ENCODE results near the gene MAFG.

The MAFG gene

DNA sequence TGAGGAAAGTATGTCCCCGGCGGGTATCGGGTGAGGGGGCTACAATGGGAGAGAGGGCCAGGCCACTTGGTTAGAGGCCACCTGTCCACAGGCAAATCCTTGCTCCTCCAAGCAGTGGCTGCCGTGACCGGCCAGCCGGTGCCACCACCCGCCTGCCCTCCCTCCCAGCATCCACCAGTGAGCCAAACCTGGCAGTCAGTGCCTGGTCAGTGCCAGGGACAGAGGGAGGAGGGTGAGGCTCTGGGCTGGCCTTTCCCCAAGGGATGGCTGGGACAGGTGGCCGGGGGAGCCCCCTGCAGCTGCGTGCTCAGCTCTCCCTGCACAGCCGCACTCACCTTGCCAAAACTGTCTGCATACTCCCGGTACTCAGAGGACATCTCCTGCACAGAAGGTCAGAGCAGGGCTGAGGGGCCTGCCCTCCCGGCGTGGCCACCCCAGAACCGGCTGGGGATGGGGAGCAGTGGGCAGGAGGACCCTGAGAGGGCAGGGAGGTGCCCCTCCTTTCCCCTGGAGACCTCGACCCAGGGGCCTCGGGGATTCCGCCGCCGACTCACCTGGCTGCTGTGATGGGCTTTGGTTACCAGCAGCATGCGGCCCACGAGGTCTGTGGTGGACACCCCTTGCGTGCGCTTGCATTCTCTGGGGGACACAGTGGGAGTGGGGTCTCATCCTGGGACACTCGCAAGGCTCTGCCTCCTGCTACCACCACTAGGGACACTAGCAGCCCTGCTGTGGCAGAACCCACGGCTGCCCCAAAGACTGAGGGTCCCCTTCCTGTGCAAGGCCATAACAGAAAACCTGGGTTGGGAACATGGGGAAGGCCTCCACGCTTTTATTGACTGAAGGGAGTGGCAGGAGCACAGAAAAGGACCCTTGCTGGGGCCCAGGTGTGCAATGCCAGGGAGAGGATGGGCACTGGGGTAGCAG is 20.1 kb downstream of the MAFG start:
- Histone ChIP-seq H3K79me2 (ENCODE audit: insufficient read depth, low read length) (peaks cover 4% of the 10 kb centered on the region; the same call in 1 of the 2 replicates), H3K4me3 (ENCODE audit: insufficient read depth, low read length, poor library complexity, severe bottlenecking) (no peak overlapping the region), H3K27ac (ENCODE audit: low read depth, low read length) (no peak overlapping the region), H3K36me3 (ENCODE audit: low read length) (no peaks in the 10 kb centered on the region), H3F3A (ENCODE audit: insufficient read depth) (peaks cover 5% of the 10 kb centered on the region; the same call in 1 of the 2 replicates), H2AFZ (ENCODE audit: low read depth, low read length, severe bottlenecking) (no peak overlapping the region), H4K20me1 (ENCODE audit: low read depth, low read length) (no peaks in the 10 kb centered on the region), H3K4me2 (ENCODE audit: low read depth, low read length, poor library complexity, severe bottlenecking) (no peak overlapping the region), H3K9me2 (replicated peaks; ENCODE audit: insufficient read depth, low read length) (no peaks in the 10 kb centered on the region), H3K27me3 (ENCODE audit: low read length) (no peaks in the 10 kb centered on the region), H3K9me3 (ENCODE audit: insufficient read depth, low read length) (no peaks in the 10 kb centered on the region), H3K9ac (ENCODE audit: low read length) (no peak overlapping the region)
- TF ChIP-seq, protein P1, sequence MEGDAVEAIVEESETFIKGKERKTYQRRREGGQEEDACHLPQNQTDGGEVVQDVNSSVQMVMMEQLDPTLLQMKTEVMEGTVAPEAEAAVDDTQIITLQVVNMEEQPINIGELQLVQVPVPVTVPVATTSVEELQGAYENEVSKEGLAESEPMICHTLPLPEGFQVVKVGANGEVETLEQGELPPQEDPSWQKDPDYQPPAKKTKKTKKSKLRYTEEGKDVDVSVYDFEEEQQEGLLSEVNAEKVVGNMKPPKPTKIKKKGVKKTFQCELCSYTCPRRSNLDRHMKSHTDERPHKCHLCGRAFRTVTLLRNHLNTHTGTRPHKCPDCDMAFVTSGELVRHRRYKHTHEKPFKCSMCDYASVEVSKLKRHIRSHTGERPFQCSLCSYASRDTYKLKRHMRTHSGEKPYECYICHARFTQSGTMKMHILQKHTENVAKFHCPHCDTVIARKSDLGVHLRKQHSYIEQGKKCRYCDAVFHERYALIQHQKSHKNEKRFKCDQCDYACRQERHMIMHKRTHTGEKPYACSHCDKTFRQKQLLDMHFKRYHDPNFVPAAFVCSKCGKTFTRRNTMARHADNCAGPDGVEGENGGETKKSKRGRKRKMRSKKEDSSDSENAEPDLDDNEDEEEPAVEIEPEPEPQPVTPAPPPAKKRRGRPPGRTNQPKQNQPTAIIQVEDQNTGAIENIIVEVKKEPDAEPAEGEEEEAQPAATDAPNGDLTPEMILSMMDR (IDR thresholded peaks at IDR 0.05; ENCODE audit: insufficient read depth, low read length, poor library complexity, severe bottlenecking), result no peak
- no peak for TF ChIP-seq EZH2phosphoT487 (conservative IDR thresholded peaks at IDR 0.05; ENCODE audit: low read length)

DNA sequence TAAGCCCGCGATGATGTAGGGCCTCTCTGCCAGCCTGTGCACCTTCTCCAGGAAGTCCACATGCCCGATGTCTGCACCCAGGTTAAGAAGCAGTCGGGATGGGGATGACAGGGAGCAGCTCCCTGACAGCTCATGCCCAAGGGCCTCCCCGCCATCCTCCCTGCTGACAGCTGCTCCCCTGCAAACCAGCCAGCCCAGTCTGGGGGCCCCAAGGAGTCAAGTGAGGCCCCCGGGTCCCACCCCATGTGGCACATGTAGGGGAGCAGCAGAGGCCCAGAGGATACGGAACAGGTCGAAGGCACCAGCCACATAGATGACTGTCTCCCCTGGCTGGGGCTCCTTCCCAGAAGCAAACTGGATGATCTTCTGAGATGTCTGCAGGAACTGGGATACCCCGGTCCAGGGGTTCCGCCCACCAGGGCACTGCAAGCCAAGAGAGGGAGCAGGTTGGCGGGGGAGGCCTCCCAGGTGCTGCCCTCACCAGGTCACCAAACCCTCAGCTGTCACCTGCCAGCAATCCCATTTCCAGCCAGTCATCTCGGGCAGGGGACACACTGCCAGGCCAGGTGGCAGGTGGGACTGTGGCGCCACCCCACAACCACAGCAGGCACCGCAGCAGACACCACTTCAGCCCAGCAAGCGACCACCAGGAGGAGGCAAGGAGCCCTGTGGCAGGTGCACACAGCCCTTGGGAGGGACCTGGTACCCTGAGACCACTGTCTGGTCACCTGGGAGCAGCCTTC is 20.9 kb downstream of the MAFG start:
- Histone ChIP-seq H3F3A (ENCODE audit: insufficient read depth) (peaks cover under 1% of the 10 kb centered on the region; the same call in 1 of the 2 replicates), H3K27me3 (ENCODE audit: low read length) (no peaks in the 10 kb centered on the region), H3K4me3 (ENCODE audit: insufficient read depth, low read length, poor library complexity, severe bottlenecking) (no peak overlapping the region), H2AFZ (ENCODE audit: low read depth, low read length, severe bottlenecking) (no peak overlapping the region), H3K9me2 (replicated peaks; ENCODE audit: insufficient read depth, low read length) (no peaks in the 10 kb centered on the region), H4K20me1 (ENCODE audit: low read depth, low read length) (no peaks in the 10 kb centered on the region), H3K9ac (ENCODE audit: low read length) (no peak overlapping the region), H3K27ac (ENCODE audit: low read depth, low read length) (no peak overlapping the region), H3K79me2 (ENCODE audit: insufficient read depth, low read length) (peaks cover 4% of the 10 kb centered on the region; the same call in 1 of the 2 replicates), H3K9me3 (ENCODE audit: insufficient read depth, low read length) (no peaks in the 10 kb centered on the region), H3K4me2 (ENCODE audit: low read depth, low read length, poor library complexity, severe bottlenecking) (no peak overlapping the region), H3K36me3 (ENCODE audit: low read length) (no peaks in the 10 kb centered on the region)
- TF ChIP-seq EZH2phosphoT487 (conservative IDR thresholded peaks at IDR 0.05; ENCODE audit: low read length), result no peak
- TF ChIP-seq, protein P1 (IDR thresholded peaks at IDR 0.05; ENCODE audit: insufficient read depth, low read length, poor library complexity, severe bottlenecking), result peak; percentile 16

DNA sequence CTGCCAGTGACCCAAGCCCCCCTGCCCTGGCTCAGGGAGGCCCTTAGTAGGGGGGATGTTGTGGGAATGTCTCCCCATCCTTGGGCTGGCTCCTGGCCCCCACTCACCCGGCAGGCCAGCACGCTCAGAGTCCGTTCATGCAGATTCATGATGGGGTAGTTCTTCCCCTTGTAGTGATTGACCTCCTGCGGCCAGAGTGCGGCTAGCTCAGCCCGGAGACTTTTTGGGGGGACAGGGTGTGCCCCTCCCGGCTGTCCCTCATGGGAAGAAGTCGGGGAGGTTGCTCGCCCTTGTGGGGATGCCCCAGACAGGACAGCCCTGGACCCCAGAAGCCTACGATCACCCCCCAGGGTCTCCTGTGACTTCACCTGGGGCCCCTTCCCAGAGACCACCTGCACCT is 21.5 kb downstream of the MAFG start:
- Histone ChIP-seq H3K27me3 (ENCODE audit: low read length) (no peaks in the 10 kb centered on the region), H4K20me1 (ENCODE audit: low read depth, low read length) (no peaks in the 10 kb centered on the region), H3K9me3 (ENCODE audit: insufficient read depth, low read length) (no peaks in the 10 kb centered on the region), H3K36me3 (ENCODE audit: low read length) (no peaks in the 10 kb centered on the region), H3K79me2 (ENCODE audit: insufficient read depth, low read length) (peaks cover 4% of the 10 kb centered on the region; the same call in 1 of the 2 replicates), H3K4me2 (ENCODE audit: low read depth, low read length, poor library complexity, severe bottlenecking) (no peak overlapping the region), H3F3A (ENCODE audit: insufficient read depth) (no peaks in the 10 kb centered on the region), H3K9me2 (replicated peaks; ENCODE audit: insufficient read depth, low read length) (no peaks in the 10 kb centered on the region), H2AFZ (ENCODE audit: low read depth, low read length, severe bottlenecking) (no peak overlapping the region), H3K27ac (ENCODE audit: low read depth, low read length) (no peak overlapping the region), H3K4me3 (ENCODE audit: insufficient read depth, low read length, poor library complexity, severe bottlenecking) (no peak overlapping the region), H3K9ac (ENCODE audit: low read length) (no peak overlapping the region)
- TF ChIP-seq EZH2phosphoT487 (conservative IDR thresholded peaks at IDR 0.05; ENCODE audit: low read length), result no peak
- TF ChIP-seq, protein P1 (IDR thresholded peaks at IDR 0.05; ENCODE audit: insufficient read depth, low read length, poor library complexity, severe bottlenecking), result no peak

All from SU-DHL-6 (cell line).